NCI-H1417 treated with DMSO at 0.1 percent for 48 hours (cell line): ENCODE measurements around the gene PTRHD1.

Experiments used
- DNase-seq: peaks from one replicate; lab custom pipeline; 2025; lab: John Stamatoyannopoulos, UW

The PTRHD1 gene

DNA sequence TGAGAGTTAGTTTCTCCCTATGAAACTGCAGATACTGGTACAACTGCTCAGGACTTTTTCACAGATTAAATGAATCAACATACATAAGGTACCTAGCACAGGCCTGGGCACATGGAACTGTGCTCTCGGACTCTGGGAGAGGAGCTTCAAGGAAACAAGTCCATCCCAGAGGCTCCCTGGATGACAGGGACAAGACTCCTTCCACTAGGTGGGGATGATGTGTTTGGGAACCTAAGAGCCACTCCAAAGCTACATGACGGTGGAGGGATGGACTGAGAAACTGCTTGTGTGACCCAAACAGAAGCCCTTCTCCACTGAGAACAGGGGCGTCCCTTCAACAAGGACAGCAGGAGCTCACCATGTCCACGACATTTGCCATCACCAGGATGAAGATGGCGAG, 37.2 kb upstream of the PTRHD1 start:
- no peak for DNase-seq

DNA sequence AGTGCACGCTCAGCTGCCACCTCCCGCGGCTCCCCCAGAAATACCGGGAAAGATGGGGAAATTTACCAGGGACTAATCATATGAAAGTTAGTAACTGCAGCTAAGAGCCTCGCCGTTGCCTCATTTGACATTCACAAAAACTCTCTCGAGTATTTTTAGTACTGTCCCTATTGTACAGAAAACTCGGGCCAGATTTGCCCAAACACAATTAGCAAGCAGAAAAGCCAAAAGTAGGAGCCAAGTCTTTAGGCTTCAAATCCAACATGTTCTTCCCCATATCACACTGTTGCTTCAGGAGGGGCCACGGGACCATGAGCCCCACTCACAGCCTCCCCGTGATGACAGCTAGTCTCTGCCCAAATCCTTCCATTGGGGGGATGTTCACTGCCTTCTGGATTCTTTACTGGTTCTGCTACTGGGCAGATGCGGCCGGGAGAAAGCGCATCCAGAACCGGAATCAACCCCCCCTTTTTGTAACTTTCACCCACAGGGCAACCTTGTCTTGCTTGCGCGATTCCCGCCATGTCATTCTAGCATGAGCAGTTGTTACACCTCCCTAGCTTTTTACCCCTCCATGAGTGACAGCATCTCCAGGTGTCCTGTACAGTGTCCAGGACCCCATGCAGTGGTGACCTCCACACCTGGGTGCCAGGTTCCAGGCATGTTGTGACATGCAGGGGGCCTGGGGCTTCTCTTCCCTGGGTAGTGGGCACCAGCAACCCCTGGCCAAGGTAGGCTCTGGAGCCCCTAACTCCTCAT, 35.2 kb upstream of the PTRHD1 start:
- no peak for DNase-seq

DNA sequence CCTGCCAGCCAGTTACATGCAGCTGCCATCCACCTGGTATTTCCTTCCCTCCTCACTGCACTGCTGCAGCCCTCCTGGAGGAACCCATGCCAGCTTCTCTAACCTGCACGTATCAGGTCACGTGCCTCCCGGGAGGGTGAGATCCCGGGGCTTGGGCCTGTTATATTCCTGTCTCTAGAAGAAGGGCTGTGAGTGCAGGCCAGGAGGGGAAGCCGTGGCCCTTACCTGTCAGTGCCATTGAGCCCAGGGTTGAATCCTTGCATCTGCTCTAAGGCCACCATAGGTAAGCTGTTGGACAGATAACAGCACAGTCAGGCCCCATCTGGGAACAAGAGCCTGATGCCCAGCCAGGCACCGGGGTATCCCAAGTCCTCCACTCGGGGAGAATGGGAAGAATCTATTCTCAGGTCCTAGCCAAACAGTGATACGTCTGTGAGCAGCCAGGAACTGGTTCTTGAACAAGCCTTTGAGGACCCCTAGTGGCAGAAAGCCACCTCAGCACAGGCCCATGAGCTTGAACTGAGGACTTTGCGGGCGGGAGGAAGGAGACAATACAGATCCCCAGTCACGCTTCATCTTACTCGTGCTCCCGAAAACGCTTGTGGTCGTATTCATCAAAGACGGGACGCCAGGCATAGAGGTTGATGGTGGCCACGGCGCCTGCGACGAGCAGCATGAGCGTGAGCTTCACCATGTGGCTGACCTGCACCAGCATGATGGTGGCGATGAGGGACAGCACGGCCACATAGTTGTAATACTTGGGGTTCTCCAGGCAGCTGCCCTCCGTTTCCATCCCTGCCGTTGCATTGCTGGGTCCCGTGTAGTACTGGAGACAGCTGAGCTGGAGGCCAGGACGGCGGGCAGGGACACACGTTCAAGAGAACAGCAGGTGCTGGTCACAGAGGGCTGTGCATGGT, 34.4 kb upstream of the PTRHD1 start:
- DNase-seq: no peak

DNA sequence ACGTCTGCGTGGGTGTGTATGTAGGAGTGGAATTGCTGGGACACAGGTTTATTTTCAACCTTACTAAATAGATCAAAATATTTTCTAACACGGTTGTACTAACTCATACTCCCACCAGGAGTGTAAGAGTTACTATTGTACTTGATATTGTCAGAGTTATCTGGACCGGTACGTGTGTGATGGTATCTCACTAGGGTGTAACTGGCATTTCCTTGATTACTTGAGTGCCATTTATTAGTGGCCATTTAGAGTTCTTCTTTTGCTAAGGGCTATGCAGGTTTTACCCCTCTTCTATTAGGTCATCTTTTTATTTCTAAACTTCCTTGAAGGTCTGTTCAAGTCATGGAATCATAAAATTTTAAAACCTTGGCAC, 33.6 kb upstream of the PTRHD1 start:
- no peak for DNase-seq

DNA sequence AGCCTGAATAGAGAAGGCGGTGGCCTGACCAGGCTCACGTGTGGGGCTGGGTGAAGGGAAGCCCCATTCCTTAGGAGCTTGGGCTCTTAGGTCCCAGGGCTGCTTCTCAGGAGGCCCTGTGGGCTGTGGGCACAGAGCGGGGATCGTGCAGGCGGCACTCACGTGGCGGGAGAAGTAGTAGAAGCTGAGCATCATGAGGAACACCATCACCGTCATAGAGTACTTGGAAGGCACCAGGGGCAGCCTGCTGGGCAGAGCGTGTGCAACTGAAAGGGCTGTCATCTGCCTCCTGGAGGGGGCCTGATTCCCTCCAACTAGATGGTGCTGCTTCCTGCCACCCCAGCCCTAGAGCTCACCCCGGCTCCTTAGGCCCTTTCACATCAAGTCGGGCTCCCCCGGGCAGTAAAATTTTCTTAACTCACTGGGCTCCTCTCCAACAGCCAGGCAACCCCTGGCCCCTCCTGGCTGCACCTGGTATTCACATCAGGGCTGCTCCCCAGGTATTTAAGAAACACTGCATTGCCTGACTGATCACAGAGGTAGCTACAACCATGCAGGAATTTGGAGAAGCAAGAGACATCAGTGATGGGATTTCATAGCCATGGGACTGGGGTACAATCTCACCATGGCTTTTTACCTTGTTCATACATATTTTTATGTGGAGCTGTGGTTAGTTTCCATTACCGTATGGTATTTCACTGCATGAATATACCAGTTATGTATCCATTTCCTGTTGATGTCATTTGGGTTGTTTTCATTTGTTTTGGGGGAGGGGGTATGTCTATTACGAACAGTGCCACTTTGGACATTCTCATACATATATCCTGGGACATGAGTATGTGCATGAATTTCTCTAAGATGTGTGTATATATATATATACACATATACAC, 32.9 kb upstream of the PTRHD1 start:
- DNase-seq: no peak

DNA sequence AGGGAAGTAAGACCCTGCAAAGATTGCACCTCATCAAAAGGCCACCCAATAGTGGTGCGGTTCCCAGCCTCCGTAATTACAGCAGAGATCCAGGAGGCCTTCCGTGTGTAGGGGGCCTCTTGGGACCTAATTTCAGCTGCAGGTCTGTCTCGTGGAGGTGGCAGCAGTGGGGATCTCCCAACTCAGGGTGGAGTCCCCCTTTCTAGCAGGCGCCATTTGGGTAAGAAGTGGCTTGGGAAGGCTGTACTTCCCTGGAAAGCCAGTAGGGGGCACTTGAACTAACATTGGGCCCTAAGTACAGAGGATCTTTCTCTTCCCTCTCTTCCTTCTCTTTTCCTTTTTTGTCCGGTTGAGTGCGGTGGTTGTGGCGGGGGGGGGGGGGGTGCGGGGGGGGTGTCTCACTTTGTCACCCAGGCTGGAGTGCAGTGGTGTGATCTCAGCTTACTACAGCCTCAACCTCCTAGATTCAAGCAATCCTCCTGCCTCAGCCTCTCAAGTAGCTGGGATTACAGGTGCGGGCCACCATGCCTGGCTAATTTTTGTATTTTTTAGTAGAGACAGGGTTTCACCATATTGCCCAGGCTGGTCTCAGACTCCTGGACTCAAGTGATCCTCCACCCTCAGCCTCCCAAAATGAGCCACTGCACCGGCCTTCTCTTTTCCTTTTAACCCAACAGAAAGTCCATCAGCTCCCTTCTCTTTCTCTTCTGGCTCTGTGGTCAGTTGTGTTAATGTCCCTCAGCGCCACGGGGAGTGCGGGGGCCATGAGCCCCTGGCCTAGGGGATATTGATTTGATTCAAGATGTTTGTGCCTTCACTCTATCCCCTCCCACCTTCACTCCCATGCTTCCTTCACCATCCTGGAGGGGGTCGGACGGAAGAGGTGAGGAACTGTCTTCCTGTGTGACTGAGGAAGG, 32.0 kb upstream of the PTRHD1 start:
- no peak for DNase-seq

DNA sequence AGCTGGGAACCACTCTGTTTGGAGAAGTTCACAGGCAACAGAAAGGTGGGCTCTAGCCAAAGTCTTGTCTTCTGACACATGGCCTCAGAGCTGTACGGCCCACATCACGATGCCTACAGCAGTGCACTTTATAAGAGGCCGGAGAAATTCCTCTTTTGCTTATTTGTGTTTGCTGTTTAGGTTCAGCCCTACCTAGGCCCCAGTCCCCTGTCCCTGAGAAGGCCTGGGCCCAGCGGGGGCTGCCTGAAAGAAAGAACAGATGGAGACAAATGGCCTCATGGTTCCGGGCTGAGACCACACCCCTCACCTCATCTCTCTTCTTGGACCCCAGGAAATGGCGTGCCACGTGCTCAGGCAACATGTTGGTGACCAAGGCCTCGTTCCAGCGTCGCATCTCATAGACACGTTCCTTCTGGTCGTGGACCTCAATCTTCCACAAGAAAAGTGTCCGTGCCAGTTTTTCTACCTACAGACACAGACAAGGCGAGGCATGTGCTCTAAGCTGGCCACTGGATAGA, 30.9 kb upstream of the PTRHD1 start:
- DNase-seq: no peak

DNA sequence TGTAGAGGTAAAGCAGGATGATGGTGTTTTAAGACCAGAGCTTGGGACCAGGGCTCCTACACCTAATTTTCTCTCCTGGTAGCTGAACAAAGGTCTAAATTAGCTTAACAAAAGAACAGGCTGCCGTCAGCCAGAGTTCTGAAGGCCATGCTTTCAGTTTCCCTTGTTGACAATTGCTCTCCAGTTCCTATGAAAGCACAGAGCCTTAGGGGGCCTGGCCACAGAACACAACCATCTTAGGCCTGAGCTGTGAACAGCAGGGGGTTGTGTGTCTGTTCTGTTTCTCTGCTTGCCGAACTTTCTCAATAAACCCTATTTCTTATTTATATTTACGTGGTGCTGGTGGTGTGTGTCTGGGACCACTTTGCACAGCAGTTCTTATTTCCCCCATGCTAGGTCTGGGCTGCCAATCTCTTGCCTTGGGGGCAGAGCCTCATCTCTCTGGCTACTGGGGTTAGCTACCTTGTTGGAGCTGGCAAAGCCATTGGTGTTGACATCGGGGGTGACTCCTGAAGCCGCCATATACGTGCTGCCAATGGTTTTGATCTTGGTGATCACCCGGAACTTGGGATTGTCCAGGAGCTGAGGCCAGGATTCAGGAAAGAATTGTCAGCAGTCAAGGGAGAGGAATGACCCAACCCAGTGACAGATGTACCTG, 29.0 kb upstream of the PTRHD1 start:
- no peak for DNase-seq

DNA sequence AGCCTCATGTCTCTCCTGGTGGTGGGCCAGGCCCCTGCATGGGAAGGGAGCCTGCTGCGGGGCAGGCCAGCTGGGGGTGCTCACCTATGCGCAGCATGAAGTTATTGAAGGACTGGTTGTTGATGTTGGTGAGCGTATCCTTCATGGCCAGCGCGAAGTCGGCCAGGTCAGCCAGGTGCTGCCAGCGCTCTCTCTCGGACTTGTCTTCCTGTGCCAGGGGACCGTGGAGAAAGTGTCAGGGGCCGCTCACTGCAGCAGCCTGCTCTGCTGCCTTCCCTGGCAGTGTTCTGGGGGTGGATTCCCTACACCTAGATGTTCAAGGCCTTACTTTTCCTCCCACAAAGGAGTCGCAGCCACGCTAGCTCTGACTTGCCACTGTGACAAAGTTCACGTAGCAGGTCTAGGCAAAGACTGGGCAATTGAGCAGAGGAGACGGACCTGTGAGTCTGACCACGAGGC, 28.3 kb upstream of the PTRHD1 start:
- DNase-seq: no peak

DNA sequence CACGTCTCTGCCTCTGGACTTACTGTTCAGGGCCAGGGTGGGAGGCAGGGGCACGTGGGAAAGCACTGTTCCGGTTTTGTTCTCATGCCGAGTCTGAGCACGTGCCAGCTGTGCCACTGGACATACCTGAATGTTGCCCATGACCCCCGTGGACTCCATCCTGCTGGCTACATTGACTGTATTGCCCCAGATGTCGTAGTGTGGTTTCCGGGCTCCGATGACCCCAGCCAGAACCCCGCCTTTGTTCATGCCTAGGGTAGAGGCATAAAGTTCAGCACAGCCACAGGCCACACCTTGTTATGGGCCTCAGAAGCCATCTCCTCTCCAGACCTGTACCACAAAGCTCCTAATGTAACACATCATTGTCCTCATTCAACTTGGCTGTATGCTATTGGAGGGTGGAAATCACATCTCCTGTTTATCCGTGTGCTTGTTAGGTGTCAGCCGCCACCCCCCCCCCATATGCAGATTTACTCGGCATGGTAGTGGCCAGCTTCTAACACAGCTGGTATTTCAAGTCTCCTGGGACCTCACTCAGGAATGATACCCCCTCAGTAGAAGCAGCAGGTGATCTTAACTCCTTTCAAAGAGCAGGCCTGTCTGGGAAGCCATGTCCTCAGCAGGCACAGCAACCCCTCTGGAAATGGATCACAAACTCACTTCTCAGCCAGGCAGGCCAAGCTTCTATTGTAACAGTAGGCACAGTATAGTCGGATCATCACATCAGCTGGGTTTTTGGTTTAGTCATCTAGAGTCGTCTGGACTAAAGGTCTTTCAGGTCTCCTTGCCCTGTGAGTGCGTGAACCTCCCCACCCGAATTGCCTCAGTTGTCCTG, 27.6 kb upstream of the PTRHD1 start:
- no peak for DNase-seq

DNA sequence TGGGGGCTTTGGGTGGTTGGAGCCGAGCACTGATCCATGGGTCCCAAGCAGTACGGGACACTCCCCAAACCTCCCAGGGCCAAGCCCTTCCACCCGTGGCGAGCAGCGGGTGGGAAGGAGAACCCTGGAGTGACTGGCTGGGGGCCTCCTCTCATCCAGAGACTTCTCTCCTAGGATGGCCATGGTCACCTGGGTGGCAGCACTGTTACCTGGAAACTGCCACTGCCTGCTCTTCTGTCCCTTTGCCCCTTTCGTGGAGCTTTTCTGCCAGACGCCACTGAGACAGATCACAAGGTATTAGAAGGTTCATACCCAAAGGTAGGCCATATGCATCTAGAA, 27.0 kb upstream of the PTRHD1 start:
- DNase-seq: no peak

DNA sequence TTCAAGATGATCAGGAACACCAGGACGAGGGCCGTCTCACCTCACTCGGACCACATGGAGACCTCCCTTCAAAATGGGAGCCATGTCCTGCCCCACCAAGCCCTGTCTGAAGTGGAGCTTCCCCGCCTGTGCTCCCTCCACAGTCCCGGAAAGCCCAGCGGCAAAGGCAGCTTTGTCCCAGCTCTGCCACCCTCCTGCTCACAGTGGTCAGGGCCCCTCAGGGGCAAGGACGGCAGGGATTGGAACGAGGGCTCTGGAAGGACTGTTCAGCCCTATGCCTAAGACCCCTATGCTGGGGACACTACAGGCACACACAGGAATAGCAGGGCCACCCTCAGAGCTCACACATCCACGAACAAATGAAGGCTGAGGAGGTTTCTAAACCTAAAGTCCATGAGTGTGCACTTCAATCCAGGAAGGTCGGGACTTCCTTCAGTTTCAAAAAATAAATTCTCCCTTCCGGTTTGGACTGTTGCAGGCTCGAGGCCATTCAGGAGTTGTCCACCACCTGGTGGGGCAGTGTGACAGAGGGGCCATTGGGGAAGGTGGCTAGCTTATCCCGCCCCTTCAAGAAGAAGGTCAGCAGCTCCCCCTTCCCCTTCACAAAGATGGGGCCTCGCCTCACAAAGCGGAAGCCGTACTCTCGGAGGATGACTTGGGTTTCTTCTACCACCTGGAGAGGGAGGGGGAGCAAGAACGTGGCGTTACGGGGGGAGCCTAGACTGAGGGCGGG, 26.4 kb upstream of the PTRHD1 start:
- DNase-seq: no peak

DNA sequence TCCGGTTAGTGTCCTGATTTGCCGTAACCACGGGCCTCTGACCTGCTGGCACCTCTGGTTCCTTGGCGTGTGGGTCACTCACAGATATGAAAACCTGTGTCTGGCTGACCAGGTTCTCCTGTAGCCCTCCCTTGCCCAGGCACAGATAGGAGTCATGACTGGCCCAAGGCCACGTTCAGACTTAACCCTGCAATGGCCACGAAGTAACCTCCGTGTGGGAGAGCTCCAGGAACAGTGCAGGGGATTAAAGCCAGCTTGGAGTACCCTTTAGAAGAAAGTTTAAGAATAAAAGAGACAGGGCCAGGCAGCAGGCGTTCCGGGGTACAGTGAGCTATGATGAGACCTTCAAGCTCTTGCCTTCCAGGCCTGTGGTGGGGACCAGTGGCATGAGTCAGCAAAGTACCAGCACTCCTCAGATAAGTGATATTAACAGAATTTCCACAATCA, 25.6 kb upstream of the PTRHD1 start:
- DNase-seq: no peak

DNA sequence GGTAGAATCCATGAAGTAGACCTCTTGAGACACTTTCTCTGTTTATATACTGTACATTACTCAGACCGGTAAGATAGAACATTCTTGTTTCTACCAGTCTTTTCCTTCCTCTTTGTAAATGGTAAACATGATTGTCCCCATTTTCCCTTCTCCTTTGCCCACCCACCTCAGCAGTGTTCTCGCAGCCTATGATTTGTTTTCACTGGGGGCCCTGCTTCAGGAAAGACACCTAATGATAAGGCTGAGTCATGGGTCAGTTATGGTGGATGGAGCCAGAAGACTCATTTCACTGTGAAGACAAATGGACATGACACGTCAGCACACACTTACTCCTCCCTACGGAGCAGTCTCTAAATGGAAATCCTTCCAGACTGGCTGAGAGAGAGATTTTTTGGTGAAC, 23.7 kb upstream of the PTRHD1 start:
- DNase-seq: no peak

DNA sequence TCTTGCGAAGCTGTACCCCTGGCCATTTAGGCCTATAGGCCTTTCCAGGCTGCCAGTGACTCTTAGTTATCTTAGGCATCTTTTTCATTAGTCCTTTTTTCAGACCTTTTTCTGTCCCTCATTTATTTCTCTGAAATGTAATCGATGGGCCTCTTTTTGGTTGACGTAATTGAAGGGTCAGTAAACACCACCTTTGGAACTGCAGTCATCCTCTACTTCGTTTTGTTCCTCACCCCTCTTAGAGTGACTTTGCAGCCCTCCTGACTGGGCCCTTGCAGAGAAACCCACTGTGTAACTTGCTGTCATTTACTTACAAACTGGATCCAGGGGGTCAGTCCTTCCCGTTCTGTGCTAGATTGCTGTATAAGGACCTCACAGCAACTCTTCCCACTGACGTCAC, 23.2 kb upstream of the PTRHD1 start:
- no peak for DNase-seq

DNA sequence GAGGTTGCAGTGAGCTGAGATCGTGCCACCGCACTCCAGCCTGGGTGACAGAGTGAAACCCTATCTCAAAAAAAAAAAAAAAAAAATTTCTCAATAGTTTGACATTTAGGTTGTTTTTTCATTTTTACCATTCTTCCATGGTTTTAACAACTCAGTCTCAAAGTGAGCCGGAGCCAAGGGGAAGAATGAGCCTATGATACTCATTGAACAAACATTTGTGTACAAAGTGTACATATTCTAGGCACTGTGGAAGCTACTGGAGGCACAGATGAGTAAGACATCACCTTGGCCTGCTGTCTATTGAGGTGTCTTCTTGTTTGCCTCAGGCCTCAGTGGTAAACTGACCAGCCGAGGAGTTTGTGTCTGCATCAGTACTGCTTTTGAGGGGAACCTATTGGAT, 22.0 kb upstream of the PTRHD1 start:
- no peak for DNase-seq

DNA sequence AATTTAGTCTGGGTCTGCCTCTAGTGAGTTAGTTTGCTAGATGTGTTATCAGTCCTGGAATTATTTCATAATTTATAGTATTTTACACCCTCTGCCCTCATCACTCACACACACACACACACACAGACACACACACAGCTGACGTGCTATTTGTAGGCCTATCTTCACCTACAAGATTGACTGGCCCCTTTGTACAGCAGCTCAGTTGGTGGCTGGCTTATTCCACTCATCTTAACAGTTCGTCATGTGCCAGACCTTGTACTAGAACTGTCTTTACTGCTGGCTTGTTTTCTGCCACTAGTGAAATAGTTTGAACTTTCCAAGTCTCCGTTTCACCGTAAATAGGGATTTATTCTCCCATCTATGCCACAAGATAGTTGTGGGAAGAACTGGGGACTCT, 21.3 kb upstream of the PTRHD1 start:
- no peak for DNase-seq

DNA sequence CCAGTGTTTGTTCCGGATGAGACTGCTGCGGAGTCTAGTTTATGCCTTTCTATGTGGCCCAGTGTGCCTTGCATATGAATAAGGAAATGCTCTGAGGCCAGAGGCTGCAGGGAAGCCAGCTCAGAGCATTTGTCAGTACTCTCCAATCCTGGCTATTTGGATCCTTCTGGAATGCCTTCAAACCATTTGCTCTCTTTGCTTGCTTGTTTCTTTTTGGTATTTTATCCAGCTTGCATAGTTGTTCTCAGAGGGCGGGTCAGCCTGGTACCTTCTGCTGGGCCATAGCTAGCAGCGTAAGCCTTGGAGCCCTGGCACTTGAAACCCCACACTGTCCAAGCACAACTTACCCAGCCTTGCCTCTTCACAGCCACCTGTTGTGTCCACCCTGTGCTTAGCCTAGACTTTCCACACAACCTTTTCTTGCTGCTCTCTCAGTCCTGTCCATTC, 20.5 kb upstream of the PTRHD1 start:
- no peak for DNase-seq
